Testis (tissue), 3 donors: ENCODE data around the gene C19orf67. TPM values are rescaled to one million over a fixed set of nuclear protein-coding genes. Genes with fewer than 3 reads are reported as not detected.

Experiments
- DNase-seq: peaks from one replicate; pipeline ENCODE4 v3.0.0-alpha.2; 2019
- H3K27ac ChIP-seq, 2 donors: fragments of 200-600 bp; sonication (generic); one replicate each; pipeline ENCODE4 v1.5.1; 2019
- H3K27me3 ChIP-seq: fragments of 200-600 bp; sonication (generic); one replicate; pipeline ENCODE4 v1.5.1; 2019
- H3K36me3 ChIP-seq: fragments of 200-600 bp; sonication (generic); one replicate; pipeline ENCODE4 v1.5.1; 2017; ENCODE audit warnings: low read depth; ENCODE audit errors: missing control alignments
- H3K4me1 ChIP-seq: fragments of 200-600 bp; sonication (generic); one replicate; pipeline ENCODE4 v1.5.1; 2019
- H3K4me3 ChIP-seq, 2 donors: fragments of 200-600 bp; sonication (generic); one replicate each; pipeline ENCODE4 v1.5.1; 2017 to 2019
- H3K9me3 ChIP-seq: fragments of 200-600 bp; sonication (generic); one replicate; pipeline ENCODE4 v1.5.1; 2017
- POLR2A ChIP-seq: fragments of 450-650 bp; IDR thresholded peaks from one replicate; pipeline ENCODE4 v1.6.1; 2017; ENCODE audit warnings: antibody characterized with exemption, mild to moderate bottlenecking, moderate library complexity
- WGBS, 2 donors: methylation state at CpG; one replicate each; pipeline ENCODE4 v1.1.5; 2018; 5-methylcytosine and 5-hydroxymethylcytosine counted together
- intact Hi-C: fragments of 100-400 bp; cut with DNase I; formaldehyde crosslinking; loops from one replicate; pipeline ENCODE4 v1.15.1; 2023; ENCODE audit warnings: low total_unique reads
- polyA plus RNA-seq: library from polyadenylated mRNA; stranded (reverse); fragments of 350-450 nt; fragmentation: Illumina TruSeq; extraction: RNeasy Lipid Tissue Mini Kit (QIAGEN cat#74804); gene quantifications from one replicate; pipeline ENCODE4 v1.2.3, GENCODE V29; 2014; ENCODE audit warnings: low read depth, low replicate concordance; ENCODE audit not compliant: insufficient read depth
- total RNA-seq, 2 donors: library from RNA; depleted of rRNA; stranded (reverse); fragments of >200 nt; gene quantifications; one replicate each; pipeline ENCODE4 v1.2.3, GENCODE V29; 2016
- TF ChIP-seq, protein P1 (sequence below), 3 experiments: fragments of 450-650 bp in 2 of 3; fragments of 200-600 bp in 1 of 3; sonication (generic) in 1 of 3; IDR thresholded peaks; one replicate each; pipeline ENCODE4 v1.5.1; 2016 to 2019; ENCODE audit warnings: antibody characterized with exemption in 3 of 3, mild to moderate bottlenecking in 2 of 3, moderate library complexity in 1 of 3

Gene C19orf67
- total and polyA plus RNA-seq, 3 donors from 2014 or later: 5.0 to 12.7 (median 12.6) TPM

GRCh38 chr19:14055396-14055795 lies 30.2 kb downstream of the C19orf67 start:
- intact Hi-C loops: no loop called here
- peaks cover 3% of the 10 kb centered on the region for H3K4me1 ChIP-seq
- H3K9me3 ChIP-seq: no peaks in the 10 kb centered on the region
- H3K27me3 ChIP-seq: no peaks in the 10 kb centered on the region
- TF ChIP-seq, protein P1, sequence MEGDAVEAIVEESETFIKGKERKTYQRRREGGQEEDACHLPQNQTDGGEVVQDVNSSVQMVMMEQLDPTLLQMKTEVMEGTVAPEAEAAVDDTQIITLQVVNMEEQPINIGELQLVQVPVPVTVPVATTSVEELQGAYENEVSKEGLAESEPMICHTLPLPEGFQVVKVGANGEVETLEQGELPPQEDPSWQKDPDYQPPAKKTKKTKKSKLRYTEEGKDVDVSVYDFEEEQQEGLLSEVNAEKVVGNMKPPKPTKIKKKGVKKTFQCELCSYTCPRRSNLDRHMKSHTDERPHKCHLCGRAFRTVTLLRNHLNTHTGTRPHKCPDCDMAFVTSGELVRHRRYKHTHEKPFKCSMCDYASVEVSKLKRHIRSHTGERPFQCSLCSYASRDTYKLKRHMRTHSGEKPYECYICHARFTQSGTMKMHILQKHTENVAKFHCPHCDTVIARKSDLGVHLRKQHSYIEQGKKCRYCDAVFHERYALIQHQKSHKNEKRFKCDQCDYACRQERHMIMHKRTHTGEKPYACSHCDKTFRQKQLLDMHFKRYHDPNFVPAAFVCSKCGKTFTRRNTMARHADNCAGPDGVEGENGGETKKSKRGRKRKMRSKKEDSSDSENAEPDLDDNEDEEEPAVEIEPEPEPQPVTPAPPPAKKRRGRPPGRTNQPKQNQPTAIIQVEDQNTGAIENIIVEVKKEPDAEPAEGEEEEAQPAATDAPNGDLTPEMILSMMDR (IDR thresholded peaks at IDR 0.05): no peak
- TF ChIP-seq POLR2A: no peak
- no peak for DNase-seq
- no peaks in the 10 kb centered on the region for H3K36me3 ChIP-seq
- H3K4me3 ChIP-seq: no peak overlapping the region
- H3K27ac ChIP-seq: no peak overlapping the region
- WGBS, 2 donors: 82% methylated on average over 3 of the region's 3 CpGs

DNA sequence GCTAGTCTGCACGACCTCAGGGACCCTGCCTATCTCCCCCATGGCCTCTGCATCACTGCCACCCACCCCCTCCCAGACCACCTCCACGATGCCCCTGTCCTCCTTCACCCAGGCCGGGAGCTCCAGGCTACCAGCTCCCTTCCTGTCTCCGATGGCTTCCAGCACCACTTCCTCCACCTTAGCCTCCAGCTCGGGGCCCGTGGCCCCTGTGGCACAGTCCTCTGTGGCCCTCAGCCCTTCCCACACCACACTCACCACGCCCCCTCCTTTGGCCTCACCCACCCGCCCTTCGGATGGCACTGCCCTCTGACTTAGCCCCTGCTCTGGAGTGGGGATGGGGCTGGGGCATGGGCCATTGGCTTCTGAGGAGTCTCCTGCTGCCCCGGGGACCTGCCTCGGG lies 30.9 kb downstream of the C19orf67 start:
- TF ChIP-seq, protein P1 (IDR thresholded peaks at IDR 0.05): no peak
- TF ChIP-seq POLR2A: no peak
- no peak for DNase-seq
- intact Hi-C loops: no loop called here
- Histone ChIP-seq H3K27ac (no peak overlapping the region), H3K4me3 (no peak overlapping the region), H3K27me3 (no peaks in the 10 kb centered on the region), H3K36me3 (no peaks in the 10 kb centered on the region), H3K9me3 (no peaks in the 10 kb centered on the region), H3K4me1 (peaks cover 3% of the 10 kb centered on the region)
- 73 to 80% methylated on average over 10 to 11 of the region's 11 CpGs for WGBS, 2 donors

- WGBS, 2 donors: 86 to 87% methylated on average over 6 of the region's 6 CpGs
- intact Hi-C loops: no loop called here
- no peak for TF ChIP-seq POLR2A
- TF ChIP-seq, protein P1 (IDR thresholded peaks at IDR 0.05): no peak
Measured at GRCh38 chr19:14054099-14054498, 31.5 kb downstream of the C19orf67 start.

GRCh38 chr19:14053500-14053899 lies 32.1 kb downstream of the C19orf67 start:
- no peaks in the 10 kb centered on the region for H3K27me3 ChIP-seq

More at GRCh38 chr19:14054099-14054498, 31.5 kb downstream of the C19orf67 start:
- Histone ChIP-seq H3K27ac (no peak overlapping the region), H3K36me3 (no peaks in the 10 kb centered on the region), H3K4me3 (no peak overlapping the region), H3K27me3 (no peaks in the 10 kb centered on the region), H3K4me1 (peaks cover 3% of the 10 kb centered on the region), H3K9me3 (no peaks in the 10 kb centered on the region)
- no peak for DNase-seq

DNA sequence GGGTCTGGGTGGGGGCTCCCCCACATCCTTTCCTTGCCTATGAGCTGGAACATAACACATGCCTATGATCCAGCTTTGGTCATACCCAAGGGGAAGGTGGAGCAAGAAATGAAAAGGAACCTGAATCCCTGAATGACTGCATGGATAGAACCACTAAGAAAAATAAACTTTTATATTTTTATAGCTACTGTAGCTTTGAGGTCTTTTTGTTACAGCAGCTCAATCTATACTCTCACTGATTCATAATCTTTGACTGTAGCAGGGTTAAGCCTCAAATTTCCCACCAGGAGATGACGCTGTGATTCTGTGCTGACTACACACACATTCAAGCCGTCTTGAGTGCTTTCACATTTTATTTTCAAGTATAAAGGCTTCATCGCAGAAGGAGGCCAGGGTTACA lies 32.6 kb downstream of the C19orf67 start:
- WGBS, 2 donors: 94 to 95% methylated on average over 3 of the region's 3 CpGs
- no peaks in the 10 kb centered on the region for H3K9me3 ChIP-seq
- H3K4me1 ChIP-seq: peaks cover 3% of the 10 kb centered on the region
- no peak for TF ChIP-seq POLR2A
- DNase-seq: no peak
- H3K4me3 ChIP-seq: no peak overlapping the region
- no peaks in the 10 kb centered on the region for H3K36me3 ChIP-seq
- no peak overlapping the region for H3K27ac ChIP-seq
- no peaks in the 10 kb centered on the region for H3K27me3 ChIP-seq
- intact Hi-C loops: no loop called here

More at GRCh38 chr19:14053500-14053899, 32.1 kb downstream of the C19orf67 start:
- WGBS, 2 donors: 89 to 100% methylated on average over 3 to 10 of the region's 11 CpGs
- intact Hi-C loops: no loop called here
- TF ChIP-seq, protein P1 (IDR thresholded peaks at IDR 0.05): no peak
- no peak for TF ChIP-seq POLR2A
- no peaks in the 10 kb centered on the region for H3K36me3 ChIP-seq
- no peak overlapping the region for H3K27ac ChIP-seq
- H3K4me1 ChIP-seq: peaks cover 3% of the 10 kb centered on the region
- no peak for DNase-seq
- H3K4me3 ChIP-seq: no peak overlapping the region
- H3K9me3 ChIP-seq: no peaks in the 10 kb centered on the region
